ENCODE data around the gene DEPDC5.
"Not testable (repeated sequence)": the region's sequence is repeated elsewhere in the genome, so short reads cannot be mapped to it uniquely, and the experiment has no call there.

- TF ChIP-seq, protein P1, sequence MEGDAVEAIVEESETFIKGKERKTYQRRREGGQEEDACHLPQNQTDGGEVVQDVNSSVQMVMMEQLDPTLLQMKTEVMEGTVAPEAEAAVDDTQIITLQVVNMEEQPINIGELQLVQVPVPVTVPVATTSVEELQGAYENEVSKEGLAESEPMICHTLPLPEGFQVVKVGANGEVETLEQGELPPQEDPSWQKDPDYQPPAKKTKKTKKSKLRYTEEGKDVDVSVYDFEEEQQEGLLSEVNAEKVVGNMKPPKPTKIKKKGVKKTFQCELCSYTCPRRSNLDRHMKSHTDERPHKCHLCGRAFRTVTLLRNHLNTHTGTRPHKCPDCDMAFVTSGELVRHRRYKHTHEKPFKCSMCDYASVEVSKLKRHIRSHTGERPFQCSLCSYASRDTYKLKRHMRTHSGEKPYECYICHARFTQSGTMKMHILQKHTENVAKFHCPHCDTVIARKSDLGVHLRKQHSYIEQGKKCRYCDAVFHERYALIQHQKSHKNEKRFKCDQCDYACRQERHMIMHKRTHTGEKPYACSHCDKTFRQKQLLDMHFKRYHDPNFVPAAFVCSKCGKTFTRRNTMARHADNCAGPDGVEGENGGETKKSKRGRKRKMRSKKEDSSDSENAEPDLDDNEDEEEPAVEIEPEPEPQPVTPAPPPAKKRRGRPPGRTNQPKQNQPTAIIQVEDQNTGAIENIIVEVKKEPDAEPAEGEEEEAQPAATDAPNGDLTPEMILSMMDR (IDR thresholded peaks at IDR 0.05; ENCODE audit: low read depth, low read length, poor library complexity, severe bottlenecking): not testable (repeated sequence)
- not testable (repeated sequence) for TF ChIP-seq EZH2phosphoT487 (IDR thresholded peaks at IDR 0.05; ENCODE audit: borderline replicate concordance, low read length)
Observed at GRCh38 chr22:31758860-31759259, 5.0 kb downstream of the DEPDC5 start.
